HG03159 (cell line): Measurements from ENCODE around the gene CXXC5.
A peak's percentile ranks its signal among the peaks of the same experiment; 100 is the strongest.

Experiments used
- ATAC-seq: cut with Tn5 transposase; IDR thresholded peaks from one replicate; pipeline ENCODE4 v1.9.1; 2021; ENCODE audit warnings: mild to moderate bottlenecking, moderate library complexity; ENCODE audit not compliant: unreplicated experiment

CXXC5 gene

GRCh38 chr5:139664086-139664693, 16.0 kb downstream of the CXXC5 start:
- ATAC-seq: peak; percentile 42

GRCh38 chr5:139664727-139665351, 16.7 kb downstream of the CXXC5 start:
- ATAC-seq: no peak

- no peak for ATAC-seq
Observed at GRCh38 chr5:139665626-139666025, 17.5 kb downstream of the CXXC5 start.

- no peak for ATAC-seq
Observed at GRCh38 chr5:139666551-139666950, 18.4 kb downstream of the CXXC5 start.

GRCh38 chr5:139667001-139667729, 19.0 kb downstream of the CXXC5 start:
- no peak for ATAC-seq

GRCh38 chr5:139667730-139668063, 19.5 kb downstream of the CXXC5 start:
- ATAC-seq: no peak

- ATAC-seq: no peak
Observed at GRCh38 chr5:139668064-139668880, 20.1 kb downstream of the CXXC5 start.

- no peak for ATAC-seq
Observed at GRCh38 chr5:139668924-139669661, 20.9 kb downstream of the CXXC5 start.

- peak; percentile 31 for ATAC-seq
Observed at GRCh38 chr5:139669662-139670368, 21.7 kb downstream of the CXXC5 start.

GRCh38 chr5:139670369-139671095, 22.4 kb downstream of the CXXC5 start:
- ATAC-seq: peak; percentile 51

- no peak for ATAC-seq
Observed at GRCh38 chr5:139671096-139671841, 23.1 kb downstream of the CXXC5 start.

- no peak for ATAC-seq
Observed at GRCh38 chr5:139675213-139675612, 27.1 kb downstream of the CXXC5 start.

- ATAC-seq: no peak
Observed at GRCh38 chr5:139675825-139676224, 27.7 kb downstream of the CXXC5 start.

GRCh38 chr5:139676406-139676805, 28.3 kb downstream of the CXXC5 start:
- no peak for ATAC-seq

GRCh38 chr5:139676951-139677735, 29.0 kb downstream of the CXXC5 start:
- ATAC-seq: no peak

GRCh38 chr5:139677736-139678613, 29.8 kb downstream of the CXXC5 start:
- no peak for ATAC-seq
